ENCODE measurements around the gene CARTPT. TPM values are rescaled to one million over a fixed set of nuclear protein-coding genes. Genes with fewer than 3 reads are reported as not detected.

CARTPT gene
- total RNA-seq, 2 experiments from 2014 or later = not detected

DNA sequence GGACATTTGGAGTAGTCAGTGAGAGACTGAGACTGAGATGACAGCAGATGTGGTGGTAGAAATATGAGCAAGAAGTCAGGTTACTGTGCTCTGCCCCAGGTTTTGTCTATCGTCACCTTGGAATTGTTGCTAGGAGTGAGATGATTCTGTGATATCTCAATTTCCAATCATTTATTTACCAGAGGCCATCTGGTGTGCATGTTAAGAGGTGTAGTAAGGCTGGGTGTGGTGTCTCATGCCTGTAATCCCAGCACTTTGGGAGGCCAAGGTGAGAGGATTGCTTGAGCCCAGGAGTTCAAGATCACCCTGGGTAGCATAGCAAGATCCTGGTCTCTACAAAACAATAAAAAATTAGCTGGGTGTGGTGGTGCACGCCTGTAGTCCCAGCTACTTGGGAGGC, 38.6 kb upstream of the CARTPT start:
- Mint-ChIP-seq H3K4me3 (no peak overlapping the region), H3K9me3 (peaks cover 10% of the 10 kb centered on the region), H3K36me3 (ENCODE audit: low read depth) (no peaks in the 10 kb centered on the region), H3K4me1 (ENCODE audit: low read depth) (no peaks in the 10 kb centered on the region), H3K27ac (no peak overlapping the region), H3K27me3 (peaks cover 69% of the 10 kb centered on the region)
- POLR2A ChIA-PET = no interaction called here
- no peak for DNase-seq
- Histone ChIP-seq H3K4me3 (ENCODE audit: low read length) (no peak overlapping the region), H3K27me3 (ENCODE audit: control insufficient read depth in 1 of 2, insufficient read depth in 2 of 2, low read length in 2 of 2) (peaks cover 7 to 15% of the 10 kb centered on the region in 2 experiments), H3K36me3 (ENCODE audit: insufficient read depth, low read length) (no peaks in the 10 kb centered on the region), H3K4me1 (ENCODE audit: insufficient read depth, low read length) (no peaks in the 10 kb centered on the region), H3K9me3 (ENCODE audit: control insufficient read depth in 1 of 2, insufficient read depth in 1 of 2, low read length in 2 of 2) (peaks cover 0 to 5% of the 10 kb centered on the region in 2 experiments), H3K27ac (ENCODE audit: low read depth in 1 of 2, low read length in 2 of 2) (no peak overlapping the region)
- intact Hi-C loops (cut with DNase I, micrococcal nuclease) = no loop called here
- TF ChIP-seq, protein P1, sequence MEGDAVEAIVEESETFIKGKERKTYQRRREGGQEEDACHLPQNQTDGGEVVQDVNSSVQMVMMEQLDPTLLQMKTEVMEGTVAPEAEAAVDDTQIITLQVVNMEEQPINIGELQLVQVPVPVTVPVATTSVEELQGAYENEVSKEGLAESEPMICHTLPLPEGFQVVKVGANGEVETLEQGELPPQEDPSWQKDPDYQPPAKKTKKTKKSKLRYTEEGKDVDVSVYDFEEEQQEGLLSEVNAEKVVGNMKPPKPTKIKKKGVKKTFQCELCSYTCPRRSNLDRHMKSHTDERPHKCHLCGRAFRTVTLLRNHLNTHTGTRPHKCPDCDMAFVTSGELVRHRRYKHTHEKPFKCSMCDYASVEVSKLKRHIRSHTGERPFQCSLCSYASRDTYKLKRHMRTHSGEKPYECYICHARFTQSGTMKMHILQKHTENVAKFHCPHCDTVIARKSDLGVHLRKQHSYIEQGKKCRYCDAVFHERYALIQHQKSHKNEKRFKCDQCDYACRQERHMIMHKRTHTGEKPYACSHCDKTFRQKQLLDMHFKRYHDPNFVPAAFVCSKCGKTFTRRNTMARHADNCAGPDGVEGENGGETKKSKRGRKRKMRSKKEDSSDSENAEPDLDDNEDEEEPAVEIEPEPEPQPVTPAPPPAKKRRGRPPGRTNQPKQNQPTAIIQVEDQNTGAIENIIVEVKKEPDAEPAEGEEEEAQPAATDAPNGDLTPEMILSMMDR (IDR thresholded peaks at IDR 0.05) = no peak
- CTCF ChIA-PET = no interaction called here
- ATAC-seq (ENCODE audit: poor library complexity) = no peak

DNA sequence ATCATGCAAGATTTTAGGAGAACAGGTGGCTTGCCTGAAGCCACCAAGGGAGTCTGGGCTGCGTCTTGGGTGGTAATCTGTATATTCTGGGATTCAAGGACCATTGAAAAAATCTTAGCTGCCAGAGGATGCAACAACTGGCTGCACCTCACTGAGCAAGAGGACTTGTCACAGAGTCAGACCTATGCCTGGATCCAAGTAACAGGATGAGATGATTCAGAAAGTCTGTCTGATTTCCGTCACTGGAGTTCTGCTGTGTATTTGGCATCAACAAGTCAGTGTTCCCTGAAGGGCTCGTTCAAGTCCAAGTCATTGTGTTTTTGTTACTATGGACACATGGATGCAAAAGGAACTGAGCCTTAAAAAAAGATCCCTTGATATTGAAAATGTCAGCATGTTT, 37.8 kb upstream of the CARTPT start:
- H3K4me1 ChIP-seq (ENCODE audit: insufficient read depth, low read length) = no peaks in the 10 kb centered on the region
- no peak overlapping the region for H3K4me3 ChIP-seq (ENCODE audit: low read length)
- ChIA-PET POLR2A (no interaction called here), CTCF (no interaction called here)
- Mint-ChIP-seq H3K27ac (no peak overlapping the region), H3K27me3 (peaks cover 76% of the 10 kb centered on the region), H3K4me1 (ENCODE audit: low read depth) (no peaks in the 10 kb centered on the region), H3K4me3 (no peak overlapping the region), H3K36me3 (ENCODE audit: low read depth) (no peaks in the 10 kb centered on the region), H3K9me3 (peaks cover 11% of the 10 kb centered on the region)
- no peak for DNase-seq
- intact Hi-C loops (cut with DNase I, micrococcal nuclease) = no loop called here
- peaks cover 7 to 15% of the 10 kb centered on the region in 2 experiments for H3K27me3 ChIP-seq (ENCODE audit: control insufficient read depth in 1 of 2, insufficient read depth in 2 of 2, low read length in 2 of 2)
- no peaks in the 10 kb centered on the region for H3K36me3 ChIP-seq (ENCODE audit: insufficient read depth, low read length)
- H3K9me3 ChIP-seq (ENCODE audit: control insufficient read depth in 1 of 2, insufficient read depth in 1 of 2, low read length in 2 of 2) = peaks cover 0 to 5% of the 10 kb centered on the region in 2 experiments
- TF ChIP-seq, protein P1 (IDR thresholded peaks at IDR 0.05) = no peak
- no peak for ATAC-seq (ENCODE audit: poor library complexity)
- H3K27ac ChIP-seq (ENCODE audit: low read depth in 1 of 2, low read length in 2 of 2) = no peak overlapping the region

DNA sequence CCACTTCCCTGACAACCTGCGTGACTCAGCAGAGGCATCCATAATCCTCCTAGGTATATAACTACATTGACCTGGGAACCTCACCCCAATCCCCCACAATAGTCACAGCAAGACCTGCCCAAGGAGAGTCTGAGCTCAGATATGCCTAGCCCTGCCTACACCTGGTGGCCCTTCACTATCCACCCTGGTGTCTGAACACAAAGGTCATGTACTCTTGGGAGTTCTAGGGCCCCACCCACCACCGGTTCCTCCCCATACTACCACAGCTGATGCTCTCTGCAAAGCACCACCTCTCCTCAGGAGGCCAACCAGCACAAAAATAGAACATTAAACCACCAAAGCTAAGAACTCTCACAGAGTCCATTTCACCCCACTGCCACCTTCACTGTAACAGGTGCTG, 34.8 kb upstream of the CARTPT start:
- CTCF ChIA-PET = no interaction called here
- Histone ChIP-seq H3K27ac (ENCODE audit: low read depth in 1 of 2, low read length in 2 of 2) (no peak overlapping the region), H3K9me3 (ENCODE audit: control insufficient read depth in 1 of 2, insufficient read depth in 1 of 2, low read length in 2 of 2) (peaks cover 0 to 5% of the 10 kb centered on the region in 2 experiments), H3K27me3 (ENCODE audit: control insufficient read depth in 1 of 2, insufficient read depth in 2 of 2, low read length in 2 of 2) (peaks cover 7 to 15% of the 10 kb centered on the region in 2 experiments), H3K4me3 (ENCODE audit: low read length) (no peak overlapping the region), H3K36me3 (ENCODE audit: insufficient read depth, low read length) (no peaks in the 10 kb centered on the region), H3K4me1 (ENCODE audit: insufficient read depth, low read length) (no peaks in the 10 kb centered on the region)
- TF ChIP-seq, protein P1 (IDR thresholded peaks at IDR 0.05) = no peak
- Mint-ChIP-seq H3K4me1 (ENCODE audit: low read depth) (no peaks in the 10 kb centered on the region), H3K27ac (no peak overlapping the region), H3K4me3 (no peak overlapping the region), H3K9me3 (peaks cover 11% of the 10 kb centered on the region), H3K36me3 (ENCODE audit: low read depth) (no peaks in the 10 kb centered on the region), H3K27me3 (peaks cover 71% of the 10 kb centered on the region)
- no peak for ATAC-seq (ENCODE audit: poor library complexity)
- intact Hi-C loops (cut with DNase I, micrococcal nuclease) = no loop called here
- POLR2A ChIA-PET = no interaction called here
- DNase-seq = no peak

All from CD4-positive, alpha-beta T cell (primary cell).